ENCODE measurements around the gene CRELD2.

DNA sequence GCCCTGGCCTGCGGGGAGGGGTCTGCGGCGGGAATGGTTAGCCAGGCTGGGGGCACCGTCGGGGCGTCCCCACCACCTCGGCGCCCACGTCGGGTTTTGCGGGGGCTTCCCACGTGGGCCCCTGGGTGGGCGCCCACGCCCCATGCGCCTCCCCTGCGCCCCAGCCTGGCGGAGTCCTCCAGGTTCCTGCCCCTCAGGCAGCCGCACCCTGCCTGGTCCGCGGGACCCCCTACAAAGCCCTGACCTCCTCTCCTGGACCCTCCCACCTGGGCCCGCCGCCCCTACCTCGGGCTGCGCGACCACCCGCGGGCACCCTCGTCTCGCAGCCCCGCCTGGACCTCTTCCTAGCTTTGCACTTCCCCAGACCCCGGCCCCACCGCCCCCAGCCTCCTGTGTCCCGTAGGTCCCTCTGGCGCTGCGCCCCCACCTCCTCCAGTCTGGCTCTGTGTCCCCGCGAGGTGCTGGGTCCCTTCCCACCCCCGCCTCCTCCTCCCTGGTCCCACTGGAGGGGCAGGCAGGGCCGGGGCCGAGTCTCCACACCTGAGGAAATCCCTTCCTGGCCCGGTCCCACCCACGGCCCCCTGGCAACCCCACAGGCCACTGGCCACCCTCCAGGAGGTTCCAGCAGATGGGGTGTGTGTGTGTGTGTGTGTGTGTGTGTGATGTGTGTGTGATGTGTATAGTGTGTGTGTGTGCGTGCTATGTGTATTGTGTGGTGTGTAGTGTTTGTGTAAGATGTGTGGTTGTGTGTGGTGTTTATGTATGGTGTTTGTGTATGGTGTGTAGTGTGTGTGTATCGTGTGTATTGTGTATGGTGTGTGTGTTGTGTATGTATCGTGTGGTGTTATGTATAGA is 54.0 kb downstream of the CRELD2 start:
- TF ChIP-seq, protein P1, sequence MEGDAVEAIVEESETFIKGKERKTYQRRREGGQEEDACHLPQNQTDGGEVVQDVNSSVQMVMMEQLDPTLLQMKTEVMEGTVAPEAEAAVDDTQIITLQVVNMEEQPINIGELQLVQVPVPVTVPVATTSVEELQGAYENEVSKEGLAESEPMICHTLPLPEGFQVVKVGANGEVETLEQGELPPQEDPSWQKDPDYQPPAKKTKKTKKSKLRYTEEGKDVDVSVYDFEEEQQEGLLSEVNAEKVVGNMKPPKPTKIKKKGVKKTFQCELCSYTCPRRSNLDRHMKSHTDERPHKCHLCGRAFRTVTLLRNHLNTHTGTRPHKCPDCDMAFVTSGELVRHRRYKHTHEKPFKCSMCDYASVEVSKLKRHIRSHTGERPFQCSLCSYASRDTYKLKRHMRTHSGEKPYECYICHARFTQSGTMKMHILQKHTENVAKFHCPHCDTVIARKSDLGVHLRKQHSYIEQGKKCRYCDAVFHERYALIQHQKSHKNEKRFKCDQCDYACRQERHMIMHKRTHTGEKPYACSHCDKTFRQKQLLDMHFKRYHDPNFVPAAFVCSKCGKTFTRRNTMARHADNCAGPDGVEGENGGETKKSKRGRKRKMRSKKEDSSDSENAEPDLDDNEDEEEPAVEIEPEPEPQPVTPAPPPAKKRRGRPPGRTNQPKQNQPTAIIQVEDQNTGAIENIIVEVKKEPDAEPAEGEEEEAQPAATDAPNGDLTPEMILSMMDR (IDR thresholded peaks at IDR 0.05; ENCODE audit: low read length), result no peak
- no peak for TF ChIP-seq EZH2 (optimal IDR thresholded peaks at IDR 0.05; ENCODE audit: low read depth, low read length)
- TF ChIP-seq EZH2phosphoT487 (IDR thresholded peaks at IDR 0.05; ENCODE audit: low read length), result no peak

Measured in MM.1S (cell line).